Osteoblast (primary cell): Measurements from ENCODE around the gene TIMP3. TPM values are rescaled to one million over a fixed set of nuclear protein-coding genes. Genes with fewer than 3 reads are reported as not detected.

Experiments used
- DNase-seq: peaks from one replicate; pipeline ENCODE4 v3.0.0; 2011; ENCODE audit warnings: low spot score, mixed read lengths; ENCODE audit not compliant: insufficient read length; ENCODE audit errors: missing footprints
- H2AFZ ChIP-seq: 2 replicates; pipeline ENCODE4 v1.6.0; 2011; ENCODE audit warnings: mild to moderate bottlenecking, low read length
- H3K27ac ChIP-seq: 2 replicates; pipeline ENCODE4 v1.5.1; 2011; ENCODE audit warnings: mild to moderate bottlenecking, low read depth, low read length, moderate library complexity
- H3K27me3 ChIP-seq: 2 replicates; pipeline ENCODE4 v1.6.0; 2012; ENCODE audit warnings: mild to moderate bottlenecking, control low read depth, inconsistent platforms, low read length, moderate library complexity; ENCODE audit not compliant: insufficient read depth
- H3K36me3 ChIP-seq: 2 replicates; pipeline ENCODE4 v1.5.1; 2011; ENCODE audit warnings: mild to moderate bottlenecking, low read length, control low read depth, moderate library complexity; ENCODE audit not compliant: insufficient read depth
- H3K4me1 ChIP-seq: 2 replicates; pipeline ENCODE4 v1.5.1; 2011; ENCODE audit warnings: mild to moderate bottlenecking, low read length, control low read depth, moderate library complexity; ENCODE audit not compliant: insufficient read depth
- H3K4me2 ChIP-seq: 2 replicates; pipeline ENCODE4 v1.6.0; 2011; ENCODE audit warnings: mild to moderate bottlenecking, low read length; ENCODE audit not compliant: insufficient read depth
- H3K4me3 ChIP-seq: fragments of 200-600 bp; sonication (generic); 3 replicates; pipeline ENCODE4 v1.5.1; 2012; ENCODE audit warnings: mild to moderate bottlenecking, low read length, inconsistent platforms; ENCODE audit not compliant: insufficient read depth
- H3K79me2 ChIP-seq: 2 replicates; pipeline ENCODE4 v1.6.0; 2012; ENCODE audit warnings: mild to moderate bottlenecking, low read length, control low read depth, inconsistent platforms; ENCODE audit not compliant: insufficient read depth
- H3K9me3 ChIP-seq: 2 replicates; pipeline ENCODE4 v1.5.1; 2011; ENCODE audit warnings: low read depth, low read length, control low read depth
- H4K20me1 ChIP-seq: 2 replicates; pipeline ENCODE4 v1.6.0; 2012; ENCODE audit warnings: mild to moderate bottlenecking, low read length, control low read depth; ENCODE audit not compliant: insufficient read depth
- total RNA-seq: library from RNA; depleted of rRNA; stranded (reverse); fragments of >200 nt; gene quantifications from 2 replicates; pipeline ENCODE4 v1.2.3, GENCODE V29; 2012
- TF ChIP-seq, protein P1 (sequence below): IDR thresholded peaks from 2 replicates; pipeline ENCODE4 v1.5.1; 2011; ENCODE audit warnings: mild to moderate bottlenecking, low read depth, low read length, moderate library complexity; ENCODE audit errors: extremely low read depth

The TIMP3 gene
- total RNA-seq, 1 donor, result 1,293 TPM

DNA sequence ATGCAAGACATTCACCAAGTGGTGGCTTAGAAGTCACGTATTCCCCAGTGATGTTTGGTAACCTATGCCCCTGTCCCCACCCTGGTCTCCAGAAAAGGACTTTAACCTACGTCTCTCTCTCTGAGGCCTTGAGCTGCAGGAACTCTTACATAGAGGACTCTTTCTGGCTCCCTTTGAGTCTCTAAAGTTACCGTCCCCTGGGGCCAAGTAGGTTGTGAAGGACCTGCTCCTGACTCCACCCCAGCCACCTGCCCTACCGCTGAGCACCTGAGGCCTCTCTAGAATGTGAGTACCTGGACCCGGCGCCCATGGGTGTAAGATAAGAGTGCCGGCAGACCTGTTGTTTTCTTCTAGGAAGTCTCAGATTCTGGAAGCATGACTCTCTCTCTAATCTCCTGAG lies 95.4 kb downstream of the TIMP3 start:
- no peak overlapping the region for H3K4me2 ChIP-seq
- TF ChIP-seq, protein P1, sequence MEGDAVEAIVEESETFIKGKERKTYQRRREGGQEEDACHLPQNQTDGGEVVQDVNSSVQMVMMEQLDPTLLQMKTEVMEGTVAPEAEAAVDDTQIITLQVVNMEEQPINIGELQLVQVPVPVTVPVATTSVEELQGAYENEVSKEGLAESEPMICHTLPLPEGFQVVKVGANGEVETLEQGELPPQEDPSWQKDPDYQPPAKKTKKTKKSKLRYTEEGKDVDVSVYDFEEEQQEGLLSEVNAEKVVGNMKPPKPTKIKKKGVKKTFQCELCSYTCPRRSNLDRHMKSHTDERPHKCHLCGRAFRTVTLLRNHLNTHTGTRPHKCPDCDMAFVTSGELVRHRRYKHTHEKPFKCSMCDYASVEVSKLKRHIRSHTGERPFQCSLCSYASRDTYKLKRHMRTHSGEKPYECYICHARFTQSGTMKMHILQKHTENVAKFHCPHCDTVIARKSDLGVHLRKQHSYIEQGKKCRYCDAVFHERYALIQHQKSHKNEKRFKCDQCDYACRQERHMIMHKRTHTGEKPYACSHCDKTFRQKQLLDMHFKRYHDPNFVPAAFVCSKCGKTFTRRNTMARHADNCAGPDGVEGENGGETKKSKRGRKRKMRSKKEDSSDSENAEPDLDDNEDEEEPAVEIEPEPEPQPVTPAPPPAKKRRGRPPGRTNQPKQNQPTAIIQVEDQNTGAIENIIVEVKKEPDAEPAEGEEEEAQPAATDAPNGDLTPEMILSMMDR, result no peak
- no peak overlapping the region for H3K27ac ChIP-seq
- no peaks in the 10 kb centered on the region for H3K9me3 ChIP-seq
- H3K79me2 ChIP-seq, result no peaks in the 10 kb centered on the region
- no peak overlapping the region for H2AFZ ChIP-seq
- H4K20me1 ChIP-seq, result no peaks in the 10 kb centered on the region
- no peak for DNase-seq
- no peak overlapping the region for H3K4me3 ChIP-seq
- no peaks in the 10 kb centered on the region for H3K36me3 ChIP-seq
- no peaks in the 10 kb centered on the region for H3K4me1 ChIP-seq
- peaks cover 29% of the 10 kb centered on the region for H3K27me3 ChIP-seq

DNA sequence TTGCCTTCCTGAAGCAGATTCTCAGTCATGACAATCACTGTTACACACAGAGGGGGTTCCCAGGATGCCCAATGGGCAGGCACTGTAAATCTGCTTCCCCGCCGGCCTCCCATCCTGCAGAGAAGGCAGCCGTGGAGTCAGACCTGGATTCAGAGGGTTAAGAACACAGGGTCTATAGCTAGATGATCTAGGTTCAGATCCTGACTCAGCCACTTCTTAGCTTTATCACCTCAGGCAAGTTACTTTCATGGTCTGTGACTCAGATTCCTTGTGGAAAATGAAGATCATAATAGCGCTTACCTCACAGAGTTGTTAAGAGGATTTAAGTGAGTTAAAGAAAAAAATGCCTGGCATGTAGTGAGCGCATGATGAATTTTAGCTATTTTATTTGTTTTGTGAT lies 95.9 kb downstream of the TIMP3 start:
- H3K27ac ChIP-seq, result no peak overlapping the region
- H3K79me2 ChIP-seq, result no peaks in the 10 kb centered on the region
- no peak overlapping the region for H2AFZ ChIP-seq
- peaks cover 29% of the 10 kb centered on the region for H3K27me3 ChIP-seq
- no peak overlapping the region for H3K4me3 ChIP-seq
- TF ChIP-seq, protein P1, result no peak
- H3K9me3 ChIP-seq, result no peaks in the 10 kb centered on the region
- no peak overlapping the region for H3K4me2 ChIP-seq
- no peaks in the 10 kb centered on the region for H3K36me3 ChIP-seq
- no peaks in the 10 kb centered on the region for H4K20me1 ChIP-seq
- peak; percentile 84 for DNase-seq
- H3K4me1 ChIP-seq, result no peaks in the 10 kb centered on the region

DNA sequence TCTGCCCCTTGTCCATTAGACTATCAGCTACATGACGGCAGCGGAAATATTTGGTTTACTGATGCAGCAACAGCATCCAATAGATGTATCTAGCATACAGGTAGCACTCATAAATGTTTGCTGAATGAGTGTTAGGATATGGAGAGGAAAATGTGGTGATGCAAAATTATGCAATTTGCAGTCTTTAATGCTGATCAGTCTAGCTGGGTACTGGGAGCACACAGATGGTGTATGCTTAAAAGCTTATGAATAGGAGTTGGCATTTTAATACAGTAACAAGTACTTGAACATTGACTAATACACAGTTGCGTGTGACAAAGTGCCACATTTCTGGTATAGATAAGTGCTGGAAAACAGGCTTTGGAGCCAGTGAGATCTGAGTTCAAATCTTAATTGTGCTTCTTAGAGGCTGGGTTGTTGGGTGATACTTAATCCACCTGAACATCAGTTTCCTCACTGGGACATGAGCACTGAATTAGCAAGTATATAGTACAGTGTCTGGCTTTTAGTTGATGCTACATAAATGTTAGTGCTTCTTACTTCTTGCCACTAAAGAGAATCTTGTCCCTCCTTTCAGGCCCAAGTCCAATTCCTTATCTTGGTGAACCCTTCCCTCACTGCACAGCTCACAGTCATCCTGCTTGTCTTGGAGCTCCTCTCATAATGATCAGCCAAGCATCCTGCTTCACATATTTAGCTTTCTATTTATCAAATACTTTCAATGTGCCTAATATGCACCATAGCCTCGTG lies 99.6 kb downstream of the TIMP3 start:
- Histone ChIP-seq H4K20me1 (no peaks in the 10 kb centered on the region), H3K27me3 (peaks cover 14% of the 10 kb centered on the region), H3K4me1 (no peaks in the 10 kb centered on the region), H3K4me3 (no peak overlapping the region), H3K79me2 (no peaks in the 10 kb centered on the region), H3K4me2 (no peak overlapping the region), H3K27ac (no peak overlapping the region), H2AFZ (no peak overlapping the region), H3K36me3 (no peaks in the 10 kb centered on the region), H3K9me3 (no peaks in the 10 kb centered on the region)
- no peak for DNase-seq
- TF ChIP-seq, protein P1, result no peak

DNA sequence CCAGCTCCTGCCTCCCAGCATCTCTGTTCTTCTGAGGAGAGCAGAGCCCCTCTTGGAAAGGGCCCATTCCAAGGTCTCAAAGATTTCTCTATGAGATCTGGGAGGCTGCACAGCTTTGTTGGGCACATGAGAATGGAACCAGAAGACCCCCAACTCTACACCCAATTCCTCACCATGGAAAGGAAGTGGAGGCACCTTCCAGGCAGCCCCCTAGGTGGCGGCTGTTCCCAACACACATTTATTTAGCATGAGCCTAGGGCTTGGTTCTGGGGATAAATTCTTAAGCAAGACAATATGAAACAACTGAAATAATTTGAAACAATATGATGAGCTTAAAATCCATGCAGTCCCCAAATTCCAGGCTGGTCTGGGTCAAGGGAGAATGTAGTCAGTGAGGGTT lies 100.4 kb downstream of the TIMP3 start:
- no peaks in the 10 kb centered on the region for H3K4me1 ChIP-seq

More for the DNA sequence above, 100.4 kb downstream of the TIMP3 start:
- H3K4me2 ChIP-seq, result no peak overlapping the region
- DNase-seq, result no peak
- no peak overlapping the region for H2AFZ ChIP-seq
- no peaks in the 10 kb centered on the region for H3K36me3 ChIP-seq
- TF ChIP-seq, protein P1, result peak; percentile 8
- no peaks in the 10 kb centered on the region for H3K79me2 ChIP-seq
- no peak overlapping the region for H3K4me3 ChIP-seq
- peaks cover 9% of the 10 kb centered on the region for H3K27me3 ChIP-seq
- H3K9me3 ChIP-seq, result no peaks in the 10 kb centered on the region
- H3K27ac ChIP-seq, result no peak overlapping the region
- no peaks in the 10 kb centered on the region for H4K20me1 ChIP-seq
